Measurements from ENCODE around the gene LIMD2. TPM values are rescaled to one million over a fixed set of nuclear protein-coding genes. Genes with fewer than 3 reads are reported as not detected.

The LIMD2 gene
- total and polyA plus RNA-seq, 2 donors (not counting 1 experiment from before 2014, with no cell fraction given), result 2.9 to 3.1 TPM

GRCh38 chr17:63696381-63696961 is 3.5 kb downstream of the LIMD2 start:
- DNase-seq (ENCODE audit: low read depth in 2 of 2), result peak in 1 of 2 donors; percentile 38
- Histone ChIP-seq H3K9me3 (ENCODE audit: control insufficient read depth, insufficient read depth, low read depth, low read length) (no peaks in the 10 kb centered on the region), H3K4me2 (ENCODE audit: extremely low read depth, insufficient read depth, low read length) (no peak overlapping the region), H3K4me1 (ENCODE audit: control insufficient read depth, extremely low read depth, insufficient read depth, low read length) (no peaks in the 10 kb centered on the region), H3K9ac (ENCODE audit: insufficient read depth, low read length) (no peak overlapping the region), H2AFZ (ENCODE audit: low read length) (no peak overlapping the region), H3K27ac (ENCODE audit: insufficient read depth, low read length) (no peak overlapping the region), H3K27me3 (ENCODE audit: control insufficient read depth, insufficient read depth, low read length) (no peaks in the 10 kb centered on the region), H4K20me1 (ENCODE audit: control insufficient read depth, extremely low read depth, insufficient read depth, low read length) (no peaks in the 10 kb centered on the region), H3K36me3 (ENCODE audit: control insufficient read depth, insufficient read depth, low read length) (peaks cover 6% of the 10 kb centered on the region), H3K4me3 (replicated peaks in 1 of 4; ENCODE audit: control extremely low read depth in 1 of 4, insufficient read depth in 1 of 4, low read depth in 3 of 4, low read length in 4 of 4) (no peak overlapping the region), H3K79me2 (ENCODE audit: control insufficient read depth, insufficient read depth, low read length) (no peaks in the 10 kb centered on the region)
- TF ChIP-seq EZH2 (IDR thresholded peaks at IDR 0.05; ENCODE audit: low read length, missing control alignments) (no peak), CTCF (conservative IDR thresholded peaks at IDR 0.05 in 1 of 2, IDR thresholded peaks at IDR 0.05 in 1 of 2; ENCODE audit: low read depth in 1 of 2, low read length in 2 of 2) (peak; percentile 10 to 31)

- no peak overlapping the region for H3K27ac ChIP-seq (ENCODE audit: insufficient read depth, low read length)
- no peak overlapping the region for H2AFZ ChIP-seq (ENCODE audit: low read length)
- H3K27me3 ChIP-seq (ENCODE audit: control insufficient read depth, insufficient read depth, low read length), result no peaks in the 10 kb centered on the region
- no peak overlapping the region for H3K4me3 ChIP-seq (replicated peaks in 1 of 4; ENCODE audit: control extremely low read depth in 1 of 4, insufficient read depth in 1 of 4, low read depth in 3 of 4, low read length in 4 of 4)
- H3K9ac ChIP-seq (ENCODE audit: insufficient read depth, low read length), result no peak overlapping the region
- no peaks in the 10 kb centered on the region for H3K79me2 ChIP-seq (ENCODE audit: control insufficient read depth, insufficient read depth, low read length)
- no peaks in the 10 kb centered on the region for H3K4me1 ChIP-seq (ENCODE audit: control insufficient read depth, extremely low read depth, insufficient read depth, low read length)
- no peak overlapping the region for H3K4me2 ChIP-seq (ENCODE audit: extremely low read depth, insufficient read depth, low read length)
- TF ChIP-seq EZH2 (IDR thresholded peaks at IDR 0.05; ENCODE audit: low read length, missing control alignments) (no peak), CTCF (conservative IDR thresholded peaks at IDR 0.05 in 1 of 2, IDR thresholded peaks at IDR 0.05 in 1 of 2; ENCODE audit: low read depth in 1 of 2, low read length in 2 of 2) (no peak)
- peaks cover 6% of the 10 kb centered on the region for H3K36me3 ChIP-seq (ENCODE audit: control insufficient read depth, insufficient read depth, low read length)
- no peak for DNase-seq (ENCODE audit: low read depth in 2 of 2)
- no peaks in the 10 kb centered on the region for H4K20me1 ChIP-seq (ENCODE audit: control insufficient read depth, extremely low read depth, insufficient read depth, low read length)
- H3K9me3 ChIP-seq (ENCODE audit: control insufficient read depth, insufficient read depth, low read depth, low read length), result no peaks in the 10 kb centered on the region
Observed at GRCh38 chr17:63695889-63696288, 4.0 kb downstream of the LIMD2 start.

- H3K9me3 ChIP-seq (ENCODE audit: control insufficient read depth, insufficient read depth, low read depth, low read length), result no peaks in the 10 kb centered on the region
- DNase-seq (ENCODE audit: low read depth in 2 of 2), result no peak
- TF ChIP-seq CTCF (conservative IDR thresholded peaks at IDR 0.05 in 1 of 2, IDR thresholded peaks at IDR 0.05 in 1 of 2; ENCODE audit: low read depth in 1 of 2, low read length in 2 of 2), result no peak
- TF ChIP-seq EZH2 (IDR thresholded peaks at IDR 0.05; ENCODE audit: low read length, missing control alignments), result no peak
- H3K4me3 ChIP-seq (replicated peaks in 1 of 4; ENCODE audit: control extremely low read depth in 1 of 4, insufficient read depth in 1 of 4, low read depth in 3 of 4, low read length in 4 of 4), result no peak overlapping the region
- H3K4me1 ChIP-seq (ENCODE audit: control insufficient read depth, extremely low read depth, insufficient read depth, low read length), result no peaks in the 10 kb centered on the region
- H3K27me3 ChIP-seq (ENCODE audit: control insufficient read depth, insufficient read depth, low read length), result no peaks in the 10 kb centered on the region
- no peaks in the 10 kb centered on the region for H4K20me1 ChIP-seq (ENCODE audit: control insufficient read depth, extremely low read depth, insufficient read depth, low read length)
- H3K36me3 ChIP-seq (ENCODE audit: control insufficient read depth, insufficient read depth, low read length), result peaks cover 10% of the 10 kb centered on the region
- H2AFZ ChIP-seq (ENCODE audit: low read length), result no peak overlapping the region
- no peak overlapping the region for H3K4me2 ChIP-seq (ENCODE audit: extremely low read depth, insufficient read depth, low read length)
- no peak overlapping the region for H3K27ac ChIP-seq (ENCODE audit: insufficient read depth, low read length)
- H3K79me2 ChIP-seq (ENCODE audit: control insufficient read depth, insufficient read depth, low read length), result no peaks in the 10 kb centered on the region
- H3K9ac ChIP-seq (ENCODE audit: insufficient read depth, low read length), result no peak overlapping the region
Observed at GRCh38 chr17:63694950-63695773, 4.8 kb downstream of the LIMD2 start.

Measured in fibroblast of lung (primary cell).